BE2C (cell line): ENCODE measurements around the gene BCL7C. TPM values are rescaled to one million over a fixed set of nuclear protein-coding genes. Genes with fewer than 3 reads are reported as not detected.
A peak's percentile ranks its signal among the peaks of the same experiment; 100 is the strongest.
"Not testable (repeated sequence)": the region's sequence is repeated elsewhere in the genome, so short reads cannot be mapped to it uniquely, and the experiment has no call there.

ENCODE experiments used
- DNase-seq: peaks from one replicate; pipeline ENCODE4 v3.0.0-alpha.2; 2020
- H3K27me3 ChIP-seq: fragments of 250-450 bp; sonication (Bioruptor Pico); 2 replicates; pipeline ENCODE4 v1.5.1; 2020; ENCODE audit warnings: mild to moderate bottlenecking
- H3K36me3 ChIP-seq: fragments of 250-450 bp; sonication (Bioruptor Pico); 2 replicates; pipeline ENCODE4 v1.5.1; 2020; ENCODE audit warnings: mild to moderate bottlenecking
- H3K4me1 ChIP-seq: fragments of 250-450 bp; sonication (Bioruptor Pico); 2 replicates; pipeline ENCODE4 v1.5.1; 2020
- H3K4me3 ChIP-seq: 2 replicates; pipeline ENCODE4 v1.5.1; 2011; ENCODE audit warnings: low read depth, low read length
- H3K9me3 ChIP-seq: fragments of 250-450 bp; sonication (Bioruptor Pico); 2 replicates; pipeline ENCODE4 v1.5.1; 2020
- polyA plus RNA-seq: library from polyadenylated mRNA; unstranded; fragments of >200 nt; gene quantifications from one replicate; pipeline ENCODE4 v1.2.1, GENCODE V29; 2012; ENCODE audit warnings: low read depth, missing spikeins; ENCODE audit not compliant: insufficient read length, insufficient read depth
- TF ChIP-seq, protein P1 (sequence below): IDR thresholded peaks from 2 replicates; pipeline ENCODE4 v1.5.1; 2012; ENCODE audit warnings: mild to moderate bottlenecking, low read depth, low read length

BCL7C gene
- 26.3 TPM for polyA plus RNA-seq

DNA sequence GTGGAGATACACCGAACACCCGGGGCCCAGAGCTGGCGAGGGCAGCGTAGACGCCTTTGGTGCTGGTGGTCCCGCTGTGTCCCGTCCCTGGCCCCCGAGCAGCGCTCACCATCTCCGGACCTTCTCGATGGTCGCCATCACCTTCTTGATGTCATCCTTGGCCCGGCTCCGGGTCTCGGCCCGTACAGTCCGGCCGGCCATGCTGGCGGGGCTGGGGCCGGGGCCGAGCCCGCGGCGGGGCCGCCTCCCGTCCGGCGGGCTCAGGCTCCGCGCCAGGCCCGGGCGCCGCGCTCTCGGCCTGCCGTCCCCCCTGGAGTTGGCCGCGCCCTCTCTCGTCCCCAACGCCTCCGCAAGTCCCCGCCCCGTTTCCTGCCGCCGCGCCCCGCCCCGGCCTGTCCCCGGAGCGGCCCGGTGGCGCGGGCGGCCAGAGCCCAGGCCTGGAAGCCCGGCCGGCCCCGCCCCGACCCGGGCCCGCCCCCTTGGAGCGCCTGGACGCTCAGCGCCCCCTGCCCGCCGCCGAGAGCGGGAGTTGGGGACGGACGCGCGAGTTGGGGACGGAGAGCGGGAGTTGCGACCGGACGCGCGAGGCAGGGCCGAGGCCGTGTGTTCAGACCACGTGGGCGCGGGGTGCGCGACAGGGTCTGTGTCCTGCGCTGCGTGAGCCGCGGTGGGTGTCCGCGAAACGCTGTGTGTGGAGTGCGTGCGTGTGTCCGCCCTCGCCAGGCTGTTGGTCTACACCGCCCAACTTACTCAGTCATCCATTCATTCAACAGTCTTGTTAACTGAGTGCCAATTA lies at the start of gene BCL7C:
Gene BCL7C (minus strand): TSS at position 334 of the 796 bp plus-strand sequence. CDS start 133 bp downstream, at position 201.
- Histone ChIP-seq H3K4me3 (peak within 1 kb of the TSS; percentile 73), H3K27me3 (no peaks in the 10 kb centered on the region), H3K36me3 (peaks cover 4% of the 10 kb centered on the region; the same call in 1 of the 2 replicates), H3K4me1 (peaks cover 7% of the 10 kb centered on the region; the same call in 1 of the 2 replicates), H3K9me3 (no peaks in the 10 kb centered on the region)
- TF ChIP-seq, protein P1, sequence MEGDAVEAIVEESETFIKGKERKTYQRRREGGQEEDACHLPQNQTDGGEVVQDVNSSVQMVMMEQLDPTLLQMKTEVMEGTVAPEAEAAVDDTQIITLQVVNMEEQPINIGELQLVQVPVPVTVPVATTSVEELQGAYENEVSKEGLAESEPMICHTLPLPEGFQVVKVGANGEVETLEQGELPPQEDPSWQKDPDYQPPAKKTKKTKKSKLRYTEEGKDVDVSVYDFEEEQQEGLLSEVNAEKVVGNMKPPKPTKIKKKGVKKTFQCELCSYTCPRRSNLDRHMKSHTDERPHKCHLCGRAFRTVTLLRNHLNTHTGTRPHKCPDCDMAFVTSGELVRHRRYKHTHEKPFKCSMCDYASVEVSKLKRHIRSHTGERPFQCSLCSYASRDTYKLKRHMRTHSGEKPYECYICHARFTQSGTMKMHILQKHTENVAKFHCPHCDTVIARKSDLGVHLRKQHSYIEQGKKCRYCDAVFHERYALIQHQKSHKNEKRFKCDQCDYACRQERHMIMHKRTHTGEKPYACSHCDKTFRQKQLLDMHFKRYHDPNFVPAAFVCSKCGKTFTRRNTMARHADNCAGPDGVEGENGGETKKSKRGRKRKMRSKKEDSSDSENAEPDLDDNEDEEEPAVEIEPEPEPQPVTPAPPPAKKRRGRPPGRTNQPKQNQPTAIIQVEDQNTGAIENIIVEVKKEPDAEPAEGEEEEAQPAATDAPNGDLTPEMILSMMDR = peak; percentile 35
- peak; percentile 96 for DNase-seq

DNA sequence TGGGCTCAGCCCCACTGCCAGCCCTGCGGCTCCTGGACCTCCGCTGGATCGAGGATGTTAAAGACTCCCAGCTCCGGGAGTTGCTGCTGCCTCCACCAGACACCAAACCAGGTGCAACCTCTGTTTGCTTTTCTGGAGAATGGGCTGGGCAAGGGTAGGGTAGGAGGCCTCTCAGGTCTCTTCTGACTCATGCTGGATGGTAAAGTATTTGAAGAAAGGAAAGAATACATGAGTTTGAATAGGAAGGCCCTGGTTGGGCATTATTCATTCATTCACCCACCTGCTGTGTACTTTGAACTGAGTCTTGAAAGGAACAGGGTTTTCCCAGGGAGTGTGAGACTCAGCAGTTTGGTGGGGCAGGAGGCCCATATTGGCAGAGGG lies 48.5 kb upstream of the BCL7C start:
- H3K36me3 ChIP-seq = peaks cover 16% of the 10 kb centered on the region
- H3K9me3 ChIP-seq = no peaks in the 10 kb centered on the region
- TF ChIP-seq, protein P1 = no peak
- peaks cover 5% of the 10 kb centered on the region for H3K4me1 ChIP-seq
- DNase-seq = no peak
- H3K4me3 ChIP-seq = no peak overlapping the region
- no peaks in the 10 kb centered on the region for H3K27me3 ChIP-seq

DNA sequence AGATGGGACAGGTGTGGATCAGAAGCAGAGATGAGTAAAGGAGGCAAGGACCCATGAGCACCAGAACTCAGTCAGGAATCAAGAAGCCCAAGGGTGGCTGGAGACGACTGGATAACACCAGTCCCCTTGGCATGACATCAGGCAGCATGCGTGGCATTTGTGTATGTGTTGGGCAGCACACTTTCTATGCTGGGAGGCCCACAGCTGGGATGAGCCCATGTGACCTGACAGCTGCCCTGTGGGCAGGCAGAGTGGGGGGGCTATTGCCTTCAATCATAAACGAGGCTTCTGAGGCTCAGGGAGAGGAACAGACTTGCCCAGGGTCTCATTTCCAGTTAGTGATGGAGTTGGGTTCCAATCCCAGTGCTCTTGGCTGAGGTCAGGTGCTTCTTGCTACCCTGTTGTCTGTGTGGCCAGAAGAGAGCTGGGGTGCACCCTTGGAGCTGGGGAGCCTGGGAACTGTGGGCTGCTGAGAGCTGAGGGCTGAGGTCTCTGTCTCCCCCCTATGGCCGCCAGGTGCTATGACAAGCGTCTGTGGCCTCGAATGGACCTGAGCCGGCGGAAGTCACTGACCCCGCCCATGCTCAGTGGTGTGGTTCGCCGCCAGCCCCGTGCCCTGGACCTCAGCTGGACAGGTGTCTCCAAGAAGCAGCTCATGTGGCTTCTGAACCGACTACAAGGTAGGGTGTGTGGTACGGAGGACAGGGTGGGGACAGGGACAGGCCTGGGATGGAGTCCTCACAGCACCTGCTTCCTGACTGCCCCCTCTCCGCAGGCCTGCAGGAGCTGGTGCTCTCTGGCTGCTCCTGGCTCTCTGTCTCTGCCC lies 47.9 kb upstream of the BCL7C start:
- Histone ChIP-seq H3K9me3 (no peaks in the 10 kb centered on the region), H3K27me3 (no peaks in the 10 kb centered on the region), H3K4me3 (no peak overlapping the region), H3K36me3 (peaks cover 16% of the 10 kb centered on the region), H3K4me1 (peaks cover 5% of the 10 kb centered on the region)
- peak; percentile 78 for DNase-seq
- TF ChIP-seq, protein P1 = peak; percentile 94

DNA sequence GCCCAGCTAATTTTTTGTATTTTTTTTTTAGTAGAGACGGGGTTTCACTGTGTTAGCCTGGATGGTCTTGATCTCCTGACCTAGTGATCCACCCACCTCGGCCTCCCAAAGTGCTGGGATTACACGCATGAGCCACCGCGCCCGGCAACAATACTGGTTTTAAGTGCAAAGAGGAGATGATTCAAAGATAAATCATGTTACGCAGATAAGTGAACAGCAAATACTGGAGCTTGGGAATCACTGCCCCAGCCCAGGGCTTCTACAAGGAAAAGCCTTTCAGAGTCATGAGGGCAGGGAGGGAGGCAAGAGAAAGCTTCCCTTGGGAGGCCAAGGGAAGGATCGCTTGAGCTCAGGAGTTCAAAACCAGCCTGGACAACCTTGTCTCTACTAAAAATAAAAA lies 45.7 kb upstream of the BCL7C start:
- H3K27me3 ChIP-seq, H3K9me3 ChIP-seq, H3K4me1 ChIP-seq, H3K4me3 ChIP-seq, DNase-seq: not testable (repeated sequence)
- H3K36me3 ChIP-seq = peaks cover 15% of the 10 kb centered on the region

DNA sequence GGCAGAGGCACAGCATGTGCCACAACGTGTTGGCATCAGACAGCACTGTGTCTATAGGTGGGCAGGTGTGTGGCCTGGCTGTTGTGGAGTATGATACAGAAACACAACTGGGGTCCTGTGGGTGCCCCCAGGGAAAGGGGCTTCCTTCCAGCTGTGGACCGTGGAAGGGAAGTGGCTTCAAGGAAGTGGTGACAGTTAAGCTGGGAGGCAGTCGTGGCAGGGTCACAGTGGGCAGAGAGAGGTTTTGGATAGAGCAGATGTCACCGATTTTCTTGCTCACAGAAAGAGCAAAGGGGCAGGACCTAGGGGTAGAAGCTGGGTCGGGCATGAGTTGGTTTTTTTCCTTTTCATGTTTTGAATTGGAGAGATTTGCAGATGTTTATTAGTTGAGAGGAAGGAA lies 43.8 kb upstream of the BCL7C start:
- Histone ChIP-seq H3K4me3 (no peak overlapping the region), H3K27me3 (no peaks in the 10 kb centered on the region), H3K9me3 (no peaks in the 10 kb centered on the region), H3K36me3 (peaks cover 6% of the 10 kb centered on the region), H3K4me1 (peaks cover 5% of the 10 kb centered on the region)
- DNase-seq = no peak
- TF ChIP-seq, protein P1 = no peak

DNA sequence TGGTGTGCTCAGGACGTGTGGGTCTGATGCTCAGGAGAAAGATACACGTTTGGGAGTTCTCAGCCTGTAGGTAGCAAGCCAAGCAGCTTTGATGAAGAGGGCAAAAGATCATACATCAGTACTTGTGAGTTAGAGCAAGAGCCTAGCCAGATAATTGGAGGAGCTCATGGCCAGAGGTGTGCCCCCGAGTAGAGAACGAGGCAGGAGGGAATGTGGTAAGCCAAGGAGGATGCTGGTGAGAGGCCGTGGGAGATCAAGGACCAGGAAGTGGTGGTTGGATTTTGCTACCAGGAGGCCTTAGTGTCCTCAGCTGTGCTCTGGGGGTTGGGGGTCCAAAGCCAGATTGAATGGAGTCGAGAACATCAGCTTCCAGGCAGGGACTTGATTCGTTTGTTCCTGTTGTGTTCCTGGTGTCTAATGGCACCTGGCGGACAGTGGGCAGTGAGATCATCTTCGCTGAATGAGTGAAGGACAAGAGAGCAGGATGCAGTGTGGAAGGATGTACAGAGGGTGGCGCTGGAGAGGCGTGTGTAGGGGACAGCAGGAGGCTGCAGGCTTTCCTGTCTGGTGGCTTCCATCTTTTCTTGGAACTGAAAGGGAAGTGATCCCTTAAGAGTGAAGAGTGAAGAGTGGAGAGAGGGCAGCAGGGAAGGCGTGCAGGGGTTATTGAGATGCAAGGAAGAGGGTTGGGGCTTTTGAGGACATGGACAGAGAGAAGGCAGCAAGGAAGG lies 41.1 kb upstream of the BCL7C start:
- Histone ChIP-seq H3K4me3 (no peak overlapping the region), H3K4me1 (no peaks in the 10 kb centered on the region), H3K27me3 (no peaks in the 10 kb centered on the region), H3K36me3 (no peaks in the 10 kb centered on the region; the same call in none of the 2 replicates), H3K9me3 (no peaks in the 10 kb centered on the region)
- TF ChIP-seq, protein P1 = peak; percentile 73
- peak; percentile 71 for DNase-seq
